ENCODE data around the gene FGFBP1.
A peak's percentile ranks its signal among the peaks of the same experiment; 100 is the strongest.
"Not testable (repeated sequence)": the region's sequence is repeated elsewhere in the genome, so short reads cannot be mapped to it uniquely, and the experiment has no call there.

Gene FGFBP1

DNA sequence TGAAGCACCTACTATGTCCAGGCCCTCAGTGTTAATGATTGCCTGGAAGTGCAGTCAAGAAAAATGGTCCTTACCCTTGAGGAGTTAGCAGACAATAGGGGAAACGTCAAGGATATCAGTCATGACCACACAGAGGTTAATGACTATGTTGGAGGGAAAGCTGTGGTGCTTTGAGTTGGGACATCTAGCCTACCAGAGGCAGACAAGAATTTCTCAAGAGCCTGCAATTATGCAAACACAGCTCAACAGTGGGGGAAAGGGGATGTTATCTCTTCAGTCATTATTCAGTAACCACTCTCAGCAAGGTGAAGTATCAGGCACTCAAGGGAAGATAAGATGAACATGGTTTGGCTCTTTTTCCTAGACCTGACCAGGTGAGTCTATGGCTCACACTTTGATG lies 7.0 kb upstream of the FGFBP1 start:
- DNase-seq (ENCODE audit: low spot score) = no peak

DNA sequence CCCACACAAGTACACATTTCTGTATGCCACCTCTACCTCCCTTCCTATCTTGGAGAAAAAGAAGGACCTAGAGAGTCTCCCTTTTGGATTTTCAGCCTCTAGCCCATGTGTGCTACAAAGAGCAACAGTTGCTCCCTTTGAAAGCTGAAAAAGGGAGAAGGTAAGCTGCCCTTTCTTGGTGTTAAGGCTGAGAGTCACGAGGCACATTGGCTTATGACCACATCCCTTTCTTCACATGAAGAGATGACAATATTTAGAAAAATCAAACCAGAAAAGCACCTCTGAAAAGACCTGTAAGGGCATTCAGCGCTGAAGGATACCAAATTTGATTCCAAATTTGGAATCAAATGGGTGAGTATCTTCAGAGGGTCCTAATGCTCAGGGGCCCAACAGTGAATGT lies 6.4 kb upstream of the FGFBP1 start:
- DNase-seq (ENCODE audit: low spot score) = no peak

DNA sequence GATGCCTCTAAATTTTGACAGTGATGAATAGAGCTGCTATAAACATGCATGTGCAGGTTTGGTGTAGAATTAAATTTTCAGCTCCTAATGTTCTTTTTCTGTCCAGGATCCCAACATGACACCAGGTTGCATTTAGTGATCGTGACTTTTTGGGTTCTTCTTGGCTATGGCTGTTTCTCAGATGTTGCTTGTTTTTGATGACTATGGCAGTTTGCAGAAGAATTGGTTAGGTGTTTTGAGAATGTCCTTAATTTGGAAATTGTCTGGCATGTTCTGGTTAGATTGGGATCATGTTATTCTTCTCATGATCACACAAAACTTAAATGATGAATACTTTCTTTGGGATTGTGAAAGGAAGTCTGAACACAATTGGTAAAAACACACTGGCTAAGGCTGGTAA lies 3.7 kb upstream of the FGFBP1 start:
- no peak for DNase-seq (ENCODE audit: low spot score)

DNA sequence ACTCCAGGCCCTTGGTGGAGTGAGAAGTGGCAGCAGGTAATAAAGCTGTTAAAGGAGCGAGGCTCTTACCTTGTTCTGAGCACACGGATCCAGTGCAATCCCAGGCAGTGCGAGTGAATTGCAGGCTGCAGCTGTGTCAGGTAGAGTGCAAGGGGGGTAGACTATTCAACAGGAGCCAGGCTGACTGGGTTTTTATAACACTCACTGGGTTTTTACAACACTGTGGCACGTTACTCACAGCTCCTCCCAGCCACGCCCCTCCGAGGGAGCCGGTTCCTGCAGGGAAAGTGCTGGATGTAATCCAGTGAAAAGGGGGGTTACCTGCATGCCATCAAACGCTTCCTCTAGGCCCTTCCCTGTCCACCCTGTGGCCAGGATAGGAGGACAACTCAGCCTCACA lies 358 bp downstream of the FGFBP1 start:
- no peak for DNase-seq (ENCODE audit: low spot score)

DNA sequence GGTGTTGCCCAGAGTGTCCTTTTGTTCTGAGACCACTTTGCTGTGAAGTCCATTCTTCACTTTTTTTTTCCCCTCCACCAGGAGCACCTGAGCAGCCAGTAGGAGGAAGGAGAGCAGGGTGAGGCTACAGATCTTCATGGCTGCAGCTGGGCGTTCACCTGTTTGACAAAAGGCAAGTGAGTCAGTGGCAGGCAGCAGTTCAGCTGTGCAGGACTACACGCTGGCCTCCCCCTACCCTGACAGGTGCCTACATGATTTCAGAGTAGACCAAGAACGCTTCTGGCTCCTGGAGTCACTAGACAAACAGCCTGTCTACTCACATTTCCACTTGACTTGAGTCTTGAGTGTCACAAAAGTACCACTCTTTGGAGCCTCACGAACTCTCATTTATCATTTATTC lies 2.0 kb downstream of the FGFBP1 start:
- DNase-seq (ENCODE audit: low spot score) = no peak

DNA sequence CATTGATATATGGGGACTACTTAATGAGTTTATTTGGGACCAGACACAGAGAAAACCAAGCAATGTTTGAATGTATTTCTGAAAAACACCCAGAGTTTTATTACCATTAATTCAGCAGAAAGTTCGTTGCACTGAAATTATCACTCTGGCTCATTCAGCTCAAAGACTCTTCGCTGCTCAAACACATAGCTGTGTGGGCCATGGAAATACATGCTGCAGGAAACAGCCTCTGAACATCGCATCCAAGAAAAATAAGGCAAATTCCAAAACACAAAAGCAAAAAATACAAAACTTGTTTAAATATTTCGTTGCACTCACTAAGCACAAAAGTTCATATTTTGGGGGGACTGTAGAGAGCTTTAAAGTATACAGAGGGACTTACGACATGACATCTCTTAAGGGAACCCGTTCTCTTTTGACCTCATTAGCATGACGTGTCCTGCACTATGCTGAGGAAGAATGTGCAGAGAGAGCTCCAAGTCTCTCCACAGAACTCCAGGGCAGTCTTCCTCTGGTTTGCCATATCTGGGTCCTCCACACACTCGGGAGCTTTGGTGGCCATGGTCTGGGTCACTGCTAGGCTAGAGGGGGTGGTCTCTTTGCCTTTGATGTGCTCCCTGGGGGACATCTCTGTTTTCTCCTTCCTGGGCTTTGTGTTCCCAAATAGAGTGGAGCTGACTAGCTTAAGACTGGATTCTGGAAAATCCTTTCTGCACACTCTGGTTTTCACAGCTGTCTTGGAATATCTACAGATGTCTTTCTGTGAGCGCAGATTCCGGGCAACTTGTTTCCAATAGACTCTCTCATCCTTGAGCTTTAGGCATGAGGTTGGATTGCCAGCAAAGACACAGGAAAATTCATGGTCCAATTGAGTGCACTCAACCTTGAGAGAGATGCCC lies 2.8 kb downstream of the FGFBP1 start:
- no peak for DNase-seq (ENCODE audit: low spot score)

DNA sequence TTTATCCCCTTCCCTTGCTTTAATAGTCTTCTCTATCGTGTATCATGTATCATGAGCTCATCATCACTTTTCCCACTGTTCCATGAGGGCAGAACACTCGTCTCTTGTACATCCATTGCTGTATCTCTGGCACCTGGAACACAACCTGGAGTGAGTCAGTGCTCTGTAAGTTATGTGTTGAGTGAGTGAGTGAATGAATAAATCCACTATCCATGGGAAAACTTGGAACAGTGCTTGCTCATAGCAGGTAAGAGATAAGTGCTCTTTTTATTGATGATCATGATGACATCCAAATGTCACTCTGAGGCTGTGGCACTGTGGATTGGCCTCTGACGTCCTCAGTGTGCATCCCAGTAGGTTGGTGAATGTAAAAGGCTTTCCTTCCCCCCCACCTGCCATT lies 4.3 kb downstream of the FGFBP1 start:
- DNase-seq (ENCODE audit: low spot score) = no peak

DNA sequence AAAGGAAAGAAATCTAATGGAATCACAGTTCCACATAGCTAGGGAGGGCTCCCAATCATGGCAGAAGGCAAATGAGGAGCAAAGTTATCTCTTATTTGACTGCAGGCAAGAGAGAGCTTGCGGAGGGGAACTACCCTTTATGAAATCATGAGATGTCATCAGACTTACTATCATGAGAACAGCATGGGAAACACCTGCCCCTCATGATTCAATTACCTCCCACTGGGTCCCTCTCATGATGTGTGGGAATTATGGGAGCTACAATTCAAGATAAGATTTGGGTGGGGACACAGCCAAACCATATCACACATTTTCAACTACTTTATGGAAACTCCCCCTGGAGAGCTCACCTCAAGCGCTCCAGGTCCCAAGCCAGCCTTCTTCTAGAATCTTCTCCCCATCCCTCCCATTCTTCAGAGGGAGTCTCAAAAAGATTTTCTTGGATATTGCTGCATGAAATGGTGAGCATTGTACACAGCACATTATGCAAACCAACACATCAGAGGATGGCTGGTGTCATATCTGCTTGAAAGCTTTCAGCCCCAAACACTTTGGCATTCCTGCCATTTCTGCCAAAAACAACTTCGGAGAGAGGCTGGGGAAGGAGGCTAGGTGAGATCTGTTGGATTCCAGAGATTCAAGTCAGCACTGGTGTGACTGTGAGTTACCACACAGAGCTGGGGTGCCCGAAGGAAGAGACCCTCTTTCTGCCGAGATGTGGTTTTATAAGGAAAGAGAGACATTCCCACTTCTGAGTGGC lies 6.9 kb downstream of the FGFBP1 start:
- no peak for DNase-seq (ENCODE audit: low spot score)

DNA sequence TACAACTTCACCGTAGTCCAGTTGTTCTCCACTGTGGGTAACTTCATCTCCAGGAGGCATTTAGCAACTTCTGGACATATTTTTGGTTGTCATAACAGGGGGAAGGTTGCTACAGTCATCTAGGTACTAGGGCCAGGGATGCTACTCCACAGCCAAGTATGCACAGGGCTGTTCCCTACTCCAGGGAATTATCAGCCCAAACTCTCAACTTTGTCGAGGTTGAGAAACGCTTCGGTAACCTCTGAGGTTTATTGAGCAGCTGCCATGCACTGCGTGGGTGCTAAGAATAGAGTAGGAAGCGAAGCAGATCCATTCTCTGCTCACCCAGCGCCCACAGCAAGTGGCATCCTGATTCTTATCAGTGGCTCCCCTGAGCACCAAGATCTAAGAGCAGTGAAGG lies 8.2 kb downstream of the FGFBP1 start:
- DNase-seq (ENCODE audit: low spot score) = peak; percentile 46

DNA sequence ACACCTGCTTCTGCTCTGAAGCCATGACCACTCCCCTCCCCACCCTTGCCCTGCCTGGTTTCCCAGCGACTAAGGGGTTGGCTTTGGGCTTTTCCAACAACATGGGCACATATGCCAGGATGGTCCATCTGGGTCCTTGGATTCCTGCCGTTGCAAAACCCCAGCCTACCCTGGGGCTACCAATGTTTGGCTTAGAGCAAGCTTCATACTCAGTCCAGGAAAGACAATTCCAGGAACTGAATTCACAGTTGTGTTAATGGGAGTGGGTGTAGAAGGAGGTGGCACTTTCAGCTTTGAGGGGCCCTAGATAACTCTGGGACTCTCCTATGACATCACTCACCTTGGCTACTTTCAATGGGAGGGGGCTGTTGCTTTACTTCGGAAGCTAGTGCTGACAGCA lies 9.0 kb downstream of the FGFBP1 start:
- DNase-seq (ENCODE audit: low spot score) = no peak

DNA sequence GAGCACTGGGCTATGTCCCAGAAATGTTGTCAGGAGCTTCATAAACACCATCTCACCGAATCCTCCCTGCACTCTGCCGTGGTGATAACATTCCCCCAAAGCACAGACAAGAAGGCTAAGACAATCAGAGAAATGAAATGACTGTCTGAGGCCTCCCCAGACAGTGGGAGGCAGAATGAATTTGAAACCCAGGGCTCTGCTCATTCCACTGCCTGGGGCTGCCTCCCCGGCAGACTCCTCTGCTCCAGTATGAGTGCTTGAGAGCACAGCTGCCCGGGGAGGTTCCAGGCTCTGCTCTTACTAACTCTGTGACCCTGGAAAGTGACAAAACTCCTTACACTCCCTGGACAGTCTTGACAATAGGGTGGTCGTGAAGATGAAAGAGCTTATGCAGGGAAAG lies 9.7 kb downstream of the FGFBP1 start:
- no peak for DNase-seq (ENCODE audit: low spot score)

DNA sequence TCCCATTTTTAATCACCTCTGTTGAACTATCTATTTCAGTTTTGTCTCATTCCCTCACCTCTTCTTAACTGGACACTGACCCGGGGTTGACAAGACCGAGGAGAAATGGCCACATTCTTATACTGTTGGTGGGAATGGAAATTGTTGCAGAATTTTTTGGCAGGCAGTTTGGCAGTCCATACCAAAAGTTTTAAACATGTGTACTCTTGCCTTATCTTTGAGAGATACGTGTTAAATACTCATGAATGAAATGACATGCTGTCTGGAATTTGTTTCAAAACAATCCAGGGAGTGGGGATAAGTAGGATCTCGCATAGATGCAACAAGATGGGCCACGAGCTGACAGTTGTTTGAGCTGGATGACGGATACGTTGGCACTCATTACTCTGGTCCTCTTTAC lies 12.1 kb downstream of the FGFBP1 start:
- no peak for DNase-seq (ENCODE audit: low spot score)

DNA sequence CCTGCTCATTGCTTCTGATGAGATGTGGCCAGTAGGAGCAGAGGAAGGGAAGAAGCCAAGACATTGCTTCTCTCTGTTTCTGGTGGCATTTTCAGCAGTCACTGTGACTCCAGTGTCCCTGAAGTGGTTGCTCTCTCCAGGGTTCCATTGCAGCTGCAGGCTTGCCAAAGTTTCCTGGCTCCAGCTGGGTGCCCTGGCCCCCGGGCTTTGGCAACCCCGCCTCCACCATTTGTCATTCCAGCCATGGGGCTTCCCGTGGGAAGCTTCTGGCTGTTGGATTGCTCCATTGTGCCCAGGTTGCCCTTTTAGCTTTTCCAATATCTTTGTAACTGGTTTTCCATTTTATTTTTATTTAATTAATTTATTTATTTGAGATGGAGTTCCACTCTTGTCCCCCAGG lies 12.7 kb downstream of the FGFBP1 start:
- no peak for DNase-seq (ENCODE audit: low spot score)

DNA sequence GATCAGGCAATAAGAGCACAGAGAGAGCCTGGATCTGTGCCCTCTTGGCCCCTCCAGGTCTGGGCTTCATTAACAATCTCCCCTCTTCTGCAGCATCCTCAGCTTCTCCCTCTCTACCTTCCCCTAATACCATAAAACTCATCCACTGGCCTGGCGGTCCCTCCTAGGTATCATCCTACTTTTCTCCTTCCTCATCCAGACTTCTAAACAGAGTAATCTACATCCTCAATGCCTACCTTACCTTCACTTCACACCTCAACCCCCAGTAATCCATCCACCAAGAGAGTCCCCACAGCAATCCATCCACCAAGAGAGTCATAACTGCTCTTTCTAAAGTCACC lies 17.0 kb downstream of the FGFBP1 start:
- no peak for DNase-seq (ENCODE audit: low spot score)

DNA sequence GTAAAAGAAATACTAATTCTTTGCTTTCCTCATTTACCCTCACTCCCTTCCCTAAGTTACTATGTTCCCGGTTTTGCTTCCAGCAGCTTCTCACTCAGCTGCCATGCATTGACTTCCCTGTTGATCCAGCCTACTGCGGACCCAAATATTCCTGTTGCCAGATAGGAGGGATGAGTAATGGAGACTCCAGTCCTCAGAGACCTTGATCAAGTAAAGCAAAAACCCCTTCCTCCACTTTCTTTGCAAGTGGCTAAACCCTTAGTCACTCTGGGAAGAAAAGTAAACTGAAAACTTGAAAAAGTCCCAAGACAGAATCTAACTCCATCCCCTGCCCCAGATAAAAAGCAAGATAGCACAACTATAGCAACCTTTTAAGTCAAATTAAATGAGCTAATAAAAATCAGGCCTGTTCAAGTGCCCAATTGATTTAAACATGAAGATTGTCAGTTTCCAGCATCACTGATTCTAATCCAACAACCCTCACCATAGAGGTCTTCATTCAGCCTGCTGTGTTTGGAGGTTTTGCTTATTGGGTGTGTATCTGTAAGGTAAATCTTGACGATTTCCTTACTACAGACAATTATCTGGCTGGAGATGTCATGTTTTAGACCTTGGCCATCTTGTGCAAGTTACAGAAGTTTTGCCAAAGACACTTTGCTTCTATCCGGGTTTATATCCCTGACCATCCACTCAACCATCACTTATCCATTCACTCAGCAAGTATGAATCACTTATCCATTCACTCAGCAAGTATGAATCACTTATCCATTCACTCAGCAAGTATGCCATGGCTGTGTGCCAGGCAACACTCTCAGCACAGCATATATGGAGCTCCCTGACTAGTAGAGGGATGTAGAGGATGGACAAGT lies 17.6 kb downstream of the FGFBP1 start:
- DNase-seq (ENCODE audit: low spot score) = no peak

DNA sequence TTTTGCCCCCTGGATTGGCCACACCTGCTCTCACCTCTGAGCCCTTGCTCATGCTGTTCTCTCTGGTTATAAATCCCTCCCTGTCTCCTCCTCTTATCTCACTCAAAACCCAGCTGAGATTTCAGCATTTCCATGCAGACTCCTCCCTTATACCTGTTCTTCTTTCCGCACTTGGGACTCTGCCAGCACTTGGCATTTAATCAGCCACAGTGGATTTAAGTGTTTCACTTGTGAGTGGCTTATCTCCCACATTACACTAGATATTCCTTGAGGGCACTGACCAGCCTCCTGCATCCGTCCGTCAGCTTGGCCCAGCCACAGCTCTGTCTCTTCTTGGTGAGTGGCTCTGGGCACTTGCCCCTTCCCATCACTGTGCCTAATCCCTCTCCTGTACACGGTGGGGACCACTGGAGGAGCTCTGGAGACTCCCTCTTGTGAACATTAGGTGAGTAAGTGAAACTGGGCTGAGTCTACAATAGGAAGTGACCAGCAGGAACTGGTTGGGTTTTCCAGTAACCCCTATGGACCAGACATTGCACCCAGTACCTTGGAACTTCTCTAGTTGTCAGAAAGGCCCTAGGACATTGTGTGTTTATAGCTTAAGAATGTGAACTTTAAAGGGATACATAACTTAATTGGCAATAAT lies 19.9 kb downstream of the FGFBP1 start:
- no peak for DNase-seq (ENCODE audit: low spot score)

DNA sequence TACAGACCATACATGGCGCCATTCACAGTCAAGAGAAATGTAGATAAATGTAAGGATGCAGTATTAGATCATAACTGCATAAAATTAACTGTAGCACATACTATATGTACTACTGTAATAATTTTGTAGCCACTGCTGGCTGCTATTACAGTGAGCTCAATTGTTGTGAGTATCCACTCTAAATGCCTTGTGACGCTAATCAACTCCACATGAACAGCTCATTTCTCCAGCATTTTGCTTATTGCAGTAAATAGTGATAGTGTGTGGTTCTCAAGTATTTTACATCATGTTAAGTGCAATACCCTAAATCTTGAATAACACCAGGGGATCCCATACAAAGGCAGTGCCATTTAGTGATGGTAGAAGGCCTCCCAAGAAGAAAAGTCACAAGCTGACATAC lies 21.2 kb downstream of the FGFBP1 start:
- no peak for DNase-seq (ENCODE audit: low spot score)

DNA sequence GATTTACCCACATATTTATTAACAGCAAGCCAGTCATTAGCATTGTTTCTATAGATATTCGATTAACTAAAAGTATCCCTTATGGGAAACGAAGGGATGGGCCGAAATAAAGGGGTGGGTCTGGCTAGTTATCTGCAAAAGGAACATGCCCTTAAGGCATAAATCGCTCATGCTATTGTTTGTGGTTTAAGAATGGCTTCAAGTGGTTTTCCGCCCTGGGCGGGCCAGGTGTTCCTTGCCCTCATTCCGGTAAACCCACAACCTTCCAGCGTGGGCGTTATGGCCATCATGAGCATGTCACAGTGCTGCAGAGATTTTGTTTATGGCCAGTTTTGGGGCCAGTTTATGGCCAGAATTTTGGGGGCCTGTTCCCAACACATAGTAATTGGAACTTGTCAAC lies 22.2 kb downstream of the FGFBP1 start:
- DNase-seq (ENCODE audit: low spot score) = not testable (repeated sequence)

DNA sequence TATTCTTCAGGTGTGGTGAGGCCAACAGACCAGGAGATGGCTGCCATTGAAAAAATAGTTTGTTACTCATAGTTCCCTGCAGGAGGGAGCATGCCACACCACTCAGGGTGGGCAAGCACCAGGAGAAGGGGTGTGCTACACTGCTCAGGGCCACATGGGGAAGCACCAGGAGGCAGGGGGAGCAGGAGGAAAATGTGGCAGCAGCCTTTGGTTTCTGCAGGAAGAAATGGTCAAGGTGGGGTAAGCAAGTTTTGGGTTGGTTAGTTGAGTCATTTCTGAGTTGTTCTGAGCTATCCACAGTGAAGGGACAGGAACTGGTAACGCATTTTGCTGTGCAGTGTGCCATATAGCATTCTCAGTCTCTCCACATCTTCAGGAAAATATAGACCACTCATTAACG lies 23.8 kb downstream of the FGFBP1 start:
- DNase-seq (ENCODE audit: low spot score) = no peak

DNA sequence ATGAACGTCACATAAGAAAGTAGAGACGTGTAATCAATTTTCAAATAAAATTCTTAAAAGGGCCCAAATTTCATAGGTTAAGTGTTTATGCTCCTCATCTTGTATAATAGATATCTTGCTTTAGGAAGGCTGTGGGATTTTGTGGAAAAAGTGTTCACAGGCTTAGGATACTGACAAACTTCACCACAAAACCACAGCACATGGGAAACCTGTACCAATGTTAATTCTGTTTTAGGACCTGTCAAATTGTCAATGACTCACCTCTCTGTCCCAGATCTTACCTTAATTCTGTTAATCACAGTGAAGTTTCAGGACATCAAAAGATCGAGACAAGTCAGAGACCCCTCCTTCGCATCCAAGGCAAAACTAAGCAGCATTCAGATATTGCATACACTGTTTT lies 24.2 kb downstream of the FGFBP1 start:
- DNase-seq (ENCODE audit: low spot score) = no peak

DNA sequence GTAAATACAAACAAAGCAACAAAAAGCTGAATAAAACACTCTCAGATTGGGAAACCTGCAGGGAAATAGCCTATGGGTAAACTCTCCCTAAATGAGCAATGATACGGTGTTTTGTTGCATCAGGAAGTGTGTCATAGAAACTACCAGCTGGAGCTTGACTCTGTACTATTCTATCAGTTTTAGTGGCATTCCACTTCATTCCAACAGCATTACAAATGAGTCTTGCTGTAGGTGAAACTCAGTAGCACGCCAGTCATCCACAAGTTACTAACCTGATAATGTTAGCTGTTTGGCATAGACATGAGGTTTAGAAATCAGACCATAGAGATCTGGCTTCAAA lies 24.9 kb downstream of the FGFBP1 start:
- no peak for DNase-seq (ENCODE audit: low spot score)

DNA sequence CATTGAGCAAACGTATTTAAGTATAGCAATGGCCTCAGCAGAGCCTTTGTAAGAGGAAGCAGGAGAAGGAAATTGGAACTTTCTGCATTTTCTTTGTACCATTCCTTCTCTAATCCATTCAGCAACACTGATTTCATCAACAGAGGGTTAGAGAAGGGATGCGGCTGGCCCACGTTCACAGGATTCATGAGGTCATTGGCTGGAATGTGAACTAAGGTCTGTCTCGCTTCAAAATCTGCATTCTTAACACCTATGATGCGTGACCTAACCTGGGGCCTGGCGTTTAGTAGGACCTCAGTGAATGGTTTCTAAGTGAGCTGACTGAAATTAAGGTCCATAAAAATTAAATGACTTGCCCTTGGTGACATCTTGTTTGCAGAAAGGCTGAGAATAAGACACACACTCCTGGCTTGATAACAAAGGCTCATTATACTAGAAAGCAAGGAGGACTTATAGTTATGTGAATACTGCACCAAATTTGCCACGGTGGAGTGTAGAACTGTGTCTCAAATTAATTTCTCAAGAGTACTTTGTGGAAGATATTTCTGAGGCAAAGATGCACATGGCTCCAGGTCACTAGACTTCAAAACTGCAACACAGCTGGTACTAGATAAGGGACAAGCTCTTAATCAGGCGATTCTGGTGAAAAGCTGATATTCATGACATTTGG lies 25.4 kb downstream of the FGFBP1 start:
- no peak for DNase-seq (ENCODE audit: low spot score)

Measured in germinal center (tissue), 1 donor.